ENCODE measurements around the gene KRTAP4-6.
"Not testable (repeated sequence)": the region's sequence is repeated elsewhere in the genome, so short reads cannot be mapped to it uniquely, and the experiment has no call there.

KRTAP4-6 gene

GRCh38 chr17:41118721-41119120 is 21.6 kb downstream of the KRTAP4-6 start:
- Histone ChIP-seq H2AFZ (ENCODE audit: low read depth, low read length) (no peak overlapping the region), H3K27me3 (ENCODE audit: low read depth, low read length) (peaks cover 5% of the 10 kb centered on the region; the same call in 1 of the 2 replicates), H3K4me2 (ENCODE audit: low read length) (no peak overlapping the region)

GRCh38 chr17:41117846-41118386 is 22.4 kb downstream of the KRTAP4-6 start, which contains the start of gene KRTAP4-11:
TSS of gene KRTAP4-11 (minus strand) at chr17:41118373. CDS start at chr17:41118315, 58 bp downstream.
- H3K4me2 ChIP-seq (ENCODE audit: low read length); H3K27ac ChIP-seq (ENCODE audit: low read length); H3K4me3 ChIP-seq (ENCODE audit: low read length); H3K36me3 ChIP-seq (replicated peaks; ENCODE audit: low read depth, low read length); H3K9ac ChIP-seq (ENCODE audit: low read length); H3K9me3 ChIP-seq (ENCODE audit: insufficient read depth, low read length); H3K4me1 ChIP-seq (ENCODE audit: low read length); H2AFZ ChIP-seq (ENCODE audit: low read depth, low read length); H3K27me3 ChIP-seq (ENCODE audit: low read depth, low read length); H4K20me1 ChIP-seq (ENCODE audit: insufficient read depth, low read length); H3K79me2 ChIP-seq (ENCODE audit: low read length): not testable (repeated sequence)

More at GRCh38 chr17:41118721-41119120, 21.6 kb downstream of the KRTAP4-6 start:
- H3K4me3 ChIP-seq (ENCODE audit: low read length) = no peak overlapping the region
- H3K4me1 ChIP-seq (ENCODE audit: low read length) = no peaks in the 10 kb centered on the region
- no peak for TF ChIP-seq CTCF (IDR thresholded peaks at IDR 0.05; ENCODE audit: low read depth, low read length)
- TF ChIP-seq EZH2phosphoT487 (IDR thresholded peaks at IDR 0.05; ENCODE audit: low read depth) = no peak
- H4K20me1 ChIP-seq (ENCODE audit: insufficient read depth, low read length) = no peaks in the 10 kb centered on the region
- no peak overlapping the region for H3K9ac ChIP-seq (ENCODE audit: low read length)
- H3K36me3 ChIP-seq (replicated peaks; ENCODE audit: low read depth, low read length) = no peaks in the 10 kb centered on the region
- no peaks in the 10 kb centered on the region for H3K9me3 ChIP-seq (ENCODE audit: insufficient read depth, low read length)
- no peak overlapping the region for H3K27ac ChIP-seq (ENCODE audit: low read length)
- no peaks in the 10 kb centered on the region for H3K79me2 ChIP-seq (ENCODE audit: low read length)

GRCh38 chr17:41116297-41116696 is 24.0 kb downstream of the KRTAP4-6 start:
- H3K27ac ChIP-seq (ENCODE audit: low read length) = no peak overlapping the region
- no peak overlapping the region for H3K4me3 ChIP-seq (ENCODE audit: low read length)
- H3K36me3 ChIP-seq (replicated peaks; ENCODE audit: low read depth, low read length) = no peaks in the 10 kb centered on the region
- H3K4me2 ChIP-seq (ENCODE audit: low read length) = no peak overlapping the region
- H2AFZ ChIP-seq (ENCODE audit: low read depth, low read length) = no peak overlapping the region
- H3K9ac ChIP-seq (ENCODE audit: low read length) = no peak overlapping the region
- TF ChIP-seq EZH2phosphoT487 (IDR thresholded peaks at IDR 0.05; ENCODE audit: low read depth) (no peak), CTCF (IDR thresholded peaks at IDR 0.05; ENCODE audit: low read depth, low read length) (no peak)
- H3K9me3 ChIP-seq (ENCODE audit: insufficient read depth, low read length) = no peaks in the 10 kb centered on the region
- H4K20me1 ChIP-seq (ENCODE audit: insufficient read depth, low read length) = no peaks in the 10 kb centered on the region
- no peaks in the 10 kb centered on the region for H3K4me1 ChIP-seq (ENCODE audit: low read length)
- H3K27me3 ChIP-seq (ENCODE audit: low read depth, low read length) = no peaks in the 10 kb centered on the region
- no peaks in the 10 kb centered on the region for H3K79me2 ChIP-seq (ENCODE audit: low read length)

GRCh38 chr17:41111151-41111885 is 29.0 kb downstream of the KRTAP4-6 start:
- H3K9ac ChIP-seq (ENCODE audit: low read length) = no peak overlapping the region
- no peaks in the 10 kb centered on the region for H3K4me1 ChIP-seq (ENCODE audit: low read length)
- H2AFZ ChIP-seq (ENCODE audit: low read depth, low read length) = no peak overlapping the region
- H4K20me1 ChIP-seq (ENCODE audit: insufficient read depth, low read length) = no peaks in the 10 kb centered on the region
- H3K27ac ChIP-seq (ENCODE audit: low read length) = no peak overlapping the region
- no peaks in the 10 kb centered on the region for H3K27me3 ChIP-seq (ENCODE audit: low read depth, low read length)
- TF ChIP-seq CTCF (IDR thresholded peaks at IDR 0.05; ENCODE audit: low read depth, low read length) (no peak), EZH2phosphoT487 (IDR thresholded peaks at IDR 0.05; ENCODE audit: low read depth) (no peak)
- H3K79me2 ChIP-seq (ENCODE audit: low read length) = no peaks in the 10 kb centered on the region
- H3K4me3 ChIP-seq (ENCODE audit: low read length) = no peak overlapping the region
- H3K36me3 ChIP-seq (replicated peaks; ENCODE audit: low read depth, low read length) = no peaks in the 10 kb centered on the region
- no peaks in the 10 kb centered on the region for H3K9me3 ChIP-seq (ENCODE audit: insufficient read depth, low read length)
- H3K4me2 ChIP-seq (ENCODE audit: low read length) = no peak overlapping the region

- not testable (repeated sequence) for H3K4me2 ChIP-seq (ENCODE audit: low read length); H3K4me1 ChIP-seq (ENCODE audit: low read length); H3K4me3 ChIP-seq (ENCODE audit: low read length); H3K27ac ChIP-seq (ENCODE audit: low read length); H3K9ac ChIP-seq (ENCODE audit: low read length); H4K20me1 ChIP-seq (ENCODE audit: insufficient read depth, low read length); H3K27me3 ChIP-seq (ENCODE audit: low read depth, low read length); H3K9me3 ChIP-seq (ENCODE audit: insufficient read depth, low read length); H3K36me3 ChIP-seq (replicated peaks; ENCODE audit: low read depth, low read length); H3K79me2 ChIP-seq (ENCODE audit: low read length); H2AFZ ChIP-seq (ENCODE audit: low read depth, low read length)
Measured at GRCh38 chr17:41108728-41109386, 31.5 kb downstream of the KRTAP4-6 start.
